ENCODE data around the gene PCID2. TPM values are rescaled to one million over a fixed set of nuclear protein-coding genes. Genes with fewer than 3 reads are reported as not detected.

PCID2 gene
- total and polyA plus RNA-seq, 2 experiments from 2014 or later, result 52.4 to 57.6 TPM

GRCh38 chr13:113186061-113186900 is 22.2 kb downstream of the PCID2 start:
- no peaks in the 10 kb centered on the region for H3K27me3 ChIP-seq
- H3K4me3 ChIP-seq, result no peak overlapping the region
- H3K4me1 ChIP-seq (ENCODE audit: low read depth), result no peaks in the 10 kb centered on the region
- H3K36me3 ChIP-seq, result peaks cover 19% of the 10 kb centered on the region
- H3K27ac ChIP-seq, result no peak overlapping the region
- no peak for TF ChIP-seq CTCF (IDR thresholded peaks at IDR 0.05; ENCODE audit: low read depth, low read length)
- DNase-seq (ENCODE audit: low read depth in 1 of 2, low spot score in 1 of 2), result no peak
- no peaks in the 10 kb centered on the region for H3K9me3 ChIP-seq (ENCODE audit: low read depth)

DNA sequence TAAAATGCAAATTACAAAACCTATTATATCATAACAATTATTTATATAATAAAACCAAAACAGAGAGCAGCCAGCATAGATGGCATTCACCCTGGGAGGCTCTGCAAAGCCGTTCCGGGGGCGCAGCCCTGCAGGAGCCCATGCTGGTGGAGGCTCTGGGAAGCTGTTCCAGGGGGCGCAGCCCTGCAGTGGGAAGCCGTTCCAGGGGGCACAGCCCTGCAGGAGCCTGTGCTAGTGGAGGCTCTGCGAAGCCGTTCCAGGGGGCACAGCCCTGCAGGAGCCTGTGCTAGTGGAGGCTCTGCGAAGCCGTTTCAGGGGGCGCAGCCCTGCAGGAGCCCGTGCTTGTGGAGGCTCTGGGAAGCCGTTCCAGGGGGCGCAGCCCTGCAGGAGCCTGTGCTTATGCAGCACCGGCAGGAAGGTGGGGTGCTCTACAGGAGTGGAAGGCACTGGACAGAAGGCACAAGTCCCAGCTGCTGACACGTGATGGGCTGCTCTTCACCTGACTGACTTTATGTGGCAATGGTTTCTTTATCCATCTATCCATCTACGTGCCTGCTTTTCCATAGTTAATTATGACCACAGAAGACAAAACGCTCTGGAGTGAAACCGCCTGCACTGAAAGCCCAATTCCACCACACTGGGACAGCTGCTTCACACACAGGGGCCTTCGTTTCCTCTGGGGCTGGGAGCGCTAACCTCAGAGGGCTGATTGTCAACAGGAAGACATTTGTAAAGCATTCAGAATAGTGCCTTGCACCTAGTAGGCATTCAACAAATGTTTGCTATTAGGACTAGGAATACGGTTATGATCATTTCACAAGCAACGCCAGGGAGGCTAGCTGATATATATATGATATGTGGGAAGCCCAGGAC is 23.7 kb downstream of the PCID2 start:
- Histone ChIP-seq H3K27ac (no peak overlapping the region), H3K9me3 (ENCODE audit: low read depth) (no peaks in the 10 kb centered on the region), H3K4me1 (ENCODE audit: low read depth) (peaks cover 11% of the 10 kb centered on the region), H3K27me3 (no peaks in the 10 kb centered on the region), H3K36me3 (peaks cover 21% of the 10 kb centered on the region), H3K4me3 (no peak overlapping the region)
- no peak for TF ChIP-seq CTCF (IDR thresholded peaks at IDR 0.05; ENCODE audit: low read depth, low read length)
- DNase-seq (ENCODE audit: low read depth in 1 of 2, low spot score in 1 of 2), result no peak

GRCh38 chr13:113183450-113184129 is 24.9 kb downstream of the PCID2 start:
- H3K36me3 ChIP-seq, result peaks cover 21% of the 10 kb centered on the region
- DNase-seq (ENCODE audit: low read depth in 1 of 2, low spot score in 1 of 2), result no peak
- H3K4me1 ChIP-seq (ENCODE audit: low read depth), result peaks cover 21% of the 10 kb centered on the region
- H3K27ac ChIP-seq, result no peak overlapping the region
- H3K27me3 ChIP-seq, result no peaks in the 10 kb centered on the region
- no peak overlapping the region for H3K4me3 ChIP-seq
- TF ChIP-seq CTCF (IDR thresholded peaks at IDR 0.05; ENCODE audit: low read depth, low read length), result no peak
- no peaks in the 10 kb centered on the region for H3K9me3 ChIP-seq (ENCODE audit: low read depth)

DNA sequence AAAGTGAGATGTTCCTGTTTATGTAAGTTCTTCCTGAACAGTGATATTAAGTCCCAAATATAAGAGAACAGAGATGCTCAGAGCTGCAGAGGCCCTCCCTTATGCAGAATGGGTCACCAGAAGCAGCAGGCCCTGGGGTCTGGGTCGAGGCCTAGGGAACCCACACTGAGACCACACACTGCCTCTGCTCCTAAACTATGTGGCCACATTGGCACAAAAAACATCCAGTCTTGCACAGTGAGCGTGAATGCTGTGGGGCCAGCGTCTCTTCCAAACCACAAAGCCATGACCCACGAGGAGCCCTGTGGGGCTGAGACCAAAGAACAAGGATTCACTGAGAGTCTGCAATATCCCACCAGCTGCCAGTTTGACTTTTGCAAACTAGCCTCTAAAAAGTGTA is 26.4 kb downstream of the PCID2 start:
- H3K27me3 ChIP-seq, result no peaks in the 10 kb centered on the region
- peaks cover 33% of the 10 kb centered on the region for H3K36me3 ChIP-seq
- TF ChIP-seq CTCF (IDR thresholded peaks at IDR 0.05; ENCODE audit: low read depth, low read length), result no peak
- DNase-seq (ENCODE audit: low read depth in 1 of 2, low spot score in 1 of 2), result peak in 1 of 2 donors; percentile 15
- peaks cover 21% of the 10 kb centered on the region for H3K4me1 ChIP-seq (ENCODE audit: low read depth)
- H3K9me3 ChIP-seq (ENCODE audit: low read depth), result no peaks in the 10 kb centered on the region
- H3K27ac ChIP-seq, result no peak overlapping the region
- no peak overlapping the region for H3K4me3 ChIP-seq

All from cardiac muscle cell (in vitro differentiated cells and primary cell).